ENCODE measurements around the gene UBASH3A.

DNA sequence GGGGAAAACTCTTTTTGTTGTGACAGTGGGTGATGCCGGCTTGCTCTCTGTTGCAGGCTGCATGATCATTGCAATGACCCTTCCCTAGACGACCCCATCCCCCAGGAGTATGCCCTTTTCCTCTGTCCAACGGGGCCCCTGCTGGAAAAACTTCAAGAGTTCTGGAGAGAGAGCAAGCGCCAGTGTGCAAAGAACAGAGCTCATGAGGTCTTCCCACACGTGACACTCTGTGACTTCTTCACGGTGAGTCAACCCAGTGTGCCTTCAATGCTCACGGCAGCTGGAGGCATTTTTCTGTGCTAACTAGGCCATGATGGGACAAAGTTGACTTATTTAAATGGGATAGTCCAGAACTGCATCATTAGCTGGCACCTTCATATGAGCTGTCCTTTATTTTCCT lies 5.7 kb downstream of the UBASH3A start:
- TF ChIP-seq, protein P1, sequence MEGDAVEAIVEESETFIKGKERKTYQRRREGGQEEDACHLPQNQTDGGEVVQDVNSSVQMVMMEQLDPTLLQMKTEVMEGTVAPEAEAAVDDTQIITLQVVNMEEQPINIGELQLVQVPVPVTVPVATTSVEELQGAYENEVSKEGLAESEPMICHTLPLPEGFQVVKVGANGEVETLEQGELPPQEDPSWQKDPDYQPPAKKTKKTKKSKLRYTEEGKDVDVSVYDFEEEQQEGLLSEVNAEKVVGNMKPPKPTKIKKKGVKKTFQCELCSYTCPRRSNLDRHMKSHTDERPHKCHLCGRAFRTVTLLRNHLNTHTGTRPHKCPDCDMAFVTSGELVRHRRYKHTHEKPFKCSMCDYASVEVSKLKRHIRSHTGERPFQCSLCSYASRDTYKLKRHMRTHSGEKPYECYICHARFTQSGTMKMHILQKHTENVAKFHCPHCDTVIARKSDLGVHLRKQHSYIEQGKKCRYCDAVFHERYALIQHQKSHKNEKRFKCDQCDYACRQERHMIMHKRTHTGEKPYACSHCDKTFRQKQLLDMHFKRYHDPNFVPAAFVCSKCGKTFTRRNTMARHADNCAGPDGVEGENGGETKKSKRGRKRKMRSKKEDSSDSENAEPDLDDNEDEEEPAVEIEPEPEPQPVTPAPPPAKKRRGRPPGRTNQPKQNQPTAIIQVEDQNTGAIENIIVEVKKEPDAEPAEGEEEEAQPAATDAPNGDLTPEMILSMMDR (IDR thresholded peaks at IDR 0.05), result no peak
- TF ChIP-seq POLR2A (IDR thresholded peaks at IDR 0.05) (no peak), POLR2AphosphoS5 (IDR thresholded peaks at IDR 0.05) (no peak)
